ENCODE results near the gene MAP3K20.

- no peak for TF ChIP-seq CTCF (IDR thresholded peaks at IDR 0.05)
- TF ChIP-seq POLR2A (IDR thresholded peaks at IDR 0.05), result no peak
Measured at GRCh38 chr2:173099804-173100203, 24.2 kb downstream of the MAP3K20 start.

All from thyroid gland (tissue), 4 donors.